Left lobe of liver (tissue), 2 donors: ENCODE results near the gene PCSK6. TPM values are rescaled to one million over a fixed set of nuclear protein-coding genes. Genes with fewer than 3 reads are reported as not detected.
"Not testable (repeated sequence)": the region's sequence is repeated elsewhere in the genome, so short reads cannot be mapped to it uniquely, and the experiment has no call there.

ENCODE experiments used
- ATAC-seq: fragments of 200-7000 bp; cut with Tn5 transposase; one replicate; pipeline ENCODE4 v1.9.1; 2020; ENCODE audit warnings: mild to moderate bottlenecking, moderate library complexity
- DNase-seq: peaks from one replicate; pipeline ENCODE4 v3.0.0-alpha.2; 2020; ENCODE audit warnings: low spot score
- total RNA-seq: library from RNA; stranded (reverse); gene quantifications from one replicate; pipeline ENCODE4 v1.2.1, GENCODE V29; 2021
- donor health status: DM: no; HTN: no; CAD: no; lungs with moderate emphysema.
- donor health status: DM: no; HTN: yes; CAD: no.

Gene PCSK6
- total RNA-seq, 1 donor from 2014 or later = 180 TPM

GRCh38 chr15:101342056-101342455, 147.5 kb downstream of the PCSK6 start:
- DNase-seq = no peak
- ATAC-seq = no peak

- DNase-seq = no peak
- no peak for ATAC-seq
Observed at GRCh38 chr15:101338502-101339057, 150.9 kb downstream of the PCSK6 start.

- no peak for DNase-seq
Observed at GRCh38 chr15:101337976-101338375, 151.5 kb downstream of the PCSK6 start.

DNA sequence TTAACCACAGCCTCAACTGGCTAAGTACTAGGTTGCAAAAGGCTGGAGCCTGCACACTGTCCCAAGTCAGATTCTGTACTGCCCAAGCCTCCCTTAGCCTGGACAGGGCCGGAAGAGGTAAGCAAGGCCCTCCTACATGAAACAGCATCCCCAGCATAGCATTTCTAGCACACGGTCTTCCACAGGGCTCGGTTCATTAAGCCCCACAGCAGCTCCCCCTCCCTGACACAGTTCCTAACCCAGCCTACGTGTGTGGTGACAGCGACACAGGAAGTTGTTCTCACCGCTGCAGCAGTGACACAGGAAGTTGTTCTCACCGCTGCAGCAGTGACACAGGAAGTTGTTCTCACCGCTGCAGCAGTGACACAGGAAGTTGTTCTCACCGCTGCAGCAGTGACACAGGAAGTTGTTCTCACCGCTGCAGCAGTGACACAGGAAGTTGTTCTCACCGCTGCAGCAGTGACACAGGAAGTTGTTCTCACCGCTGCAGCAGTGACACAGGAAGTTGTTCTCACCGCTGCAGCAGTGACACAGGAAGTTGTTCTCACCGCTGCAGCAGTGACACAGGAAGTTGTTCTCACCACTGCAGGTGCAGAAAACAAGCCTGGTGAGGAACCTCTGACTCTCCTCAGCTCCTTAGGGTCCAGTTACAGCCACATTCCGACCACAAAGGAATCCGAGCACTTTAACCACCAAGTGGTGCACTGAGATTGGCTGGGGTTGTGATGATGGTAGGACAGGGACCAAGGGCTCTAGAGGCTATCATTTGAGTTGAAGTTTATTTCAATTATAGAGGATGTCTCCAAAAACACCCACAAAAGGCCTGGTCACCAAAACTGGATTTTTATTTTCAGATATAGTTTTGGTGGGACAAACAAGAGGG, 155.4 kb downstream of the PCSK6 start:
- DNase-seq = not testable (repeated sequence)
- peak; percentile 9 for ATAC-seq

More at GRCh38 chr15:101337976-101338375, 151.5 kb downstream of the PCSK6 start:
- ATAC-seq = no peak

- no peak for DNase-seq
- peak; percentile 5 for ATAC-seq
Observed at GRCh38 chr15:101332061-101332467, 157.4 kb downstream of the PCSK6 start.

DNA sequence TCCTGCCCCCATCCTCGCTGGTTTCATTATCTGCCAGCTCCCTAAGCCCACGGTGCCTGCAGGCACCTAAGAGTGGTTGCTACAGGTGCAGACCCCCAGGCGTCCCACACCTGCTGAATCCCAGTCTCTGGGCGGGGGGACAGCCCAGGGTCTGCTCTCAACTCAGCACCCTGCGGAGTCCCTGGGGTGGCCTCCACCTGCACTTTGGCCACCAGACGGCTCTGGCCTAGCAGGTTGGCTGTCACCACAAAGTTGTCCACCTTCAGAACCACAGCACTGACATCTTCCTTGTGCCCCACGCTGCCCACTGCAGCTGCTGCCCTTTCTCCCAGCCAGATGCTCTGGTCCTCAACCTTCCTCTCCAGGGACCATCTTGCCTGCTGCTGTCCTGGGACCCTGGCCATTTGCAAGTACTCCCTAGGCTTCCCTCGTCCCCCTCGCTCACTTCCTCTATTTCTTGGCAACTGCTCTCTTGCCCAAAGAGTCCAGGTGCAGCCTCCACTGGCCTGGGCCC, 159.6 kb downstream of the PCSK6 start:
- ATAC-seq (no peak), DNase-seq (no peak)

DNA sequence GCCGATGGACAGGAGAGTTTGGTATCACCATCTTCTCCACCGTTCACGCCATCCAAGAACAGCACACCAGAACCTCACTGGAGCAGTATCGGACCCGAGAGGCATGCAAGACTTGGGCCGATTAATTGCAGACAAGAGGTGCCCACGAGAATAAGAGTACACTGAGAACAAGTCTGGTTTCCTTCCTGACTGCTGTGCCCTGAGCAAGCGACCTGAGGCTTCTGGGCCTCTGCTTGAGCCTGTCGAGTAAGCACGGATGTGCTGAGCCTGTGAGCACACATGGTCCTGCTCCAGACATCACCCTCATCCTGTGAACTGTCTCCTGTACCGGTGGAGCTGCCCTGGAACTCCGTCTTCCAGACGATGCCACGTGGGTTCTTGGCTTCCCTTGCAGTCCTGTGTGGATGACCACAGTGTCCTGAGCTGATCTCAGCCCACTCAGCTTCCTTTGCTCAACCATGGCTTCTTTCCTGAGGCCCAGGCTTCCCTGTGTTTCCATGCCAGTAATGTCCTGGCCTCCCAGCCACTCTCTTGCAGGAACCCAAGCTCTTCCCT, 160.1 kb downstream of the PCSK6 start:
- DNase-seq = no peak
- no peak for ATAC-seq

GRCh38 chr15:101328001-101328400, 161.5 kb downstream of the PCSK6 start:
- ATAC-seq (no peak), DNase-seq (no peak)

DNA sequence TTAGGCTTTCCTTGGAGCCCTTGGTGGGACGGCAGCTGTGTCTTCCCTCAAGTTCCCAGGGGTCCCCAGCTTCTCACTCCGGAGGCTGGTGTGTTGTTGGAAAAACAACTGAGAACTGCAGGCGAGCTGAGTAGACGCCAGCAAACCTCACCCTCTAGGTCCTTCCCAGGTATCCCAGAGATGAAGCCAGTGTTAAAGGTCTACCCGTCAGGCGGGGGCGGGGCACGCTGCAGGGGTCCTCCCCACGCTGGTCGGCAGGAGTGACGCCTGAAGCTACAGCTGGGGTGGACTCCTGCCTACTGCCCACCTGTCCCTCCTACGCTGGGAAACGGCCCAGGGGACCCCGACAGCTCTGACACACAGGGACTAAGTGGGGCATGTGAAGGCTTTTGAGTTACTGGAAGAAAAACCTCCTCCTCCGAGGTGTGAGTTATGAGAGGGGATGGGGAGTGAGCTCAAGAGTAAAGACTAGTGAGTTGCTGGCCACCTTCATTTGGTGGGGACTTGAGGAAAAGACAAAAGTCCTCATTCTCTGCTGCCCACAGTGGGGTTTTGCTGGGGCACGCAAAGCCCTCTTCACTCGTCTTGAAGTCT, 162.3 kb downstream of the PCSK6 start:
- DNase-seq (no peak), ATAC-seq (no peak)

- no peak for ATAC-seq
- peak; percentile 44 for DNase-seq
Observed at GRCh38 chr15:101326462-101327146, 162.9 kb downstream of the PCSK6 start.

- ATAC-seq (no peak), DNase-seq (no peak)
Observed at GRCh38 chr15:101326026-101326315, 163.5 kb downstream of the PCSK6 start.

GRCh38 chr15:101325263-101326025, 164.1 kb downstream of the PCSK6 start:
- peak; percentile 84 for ATAC-seq
- DNase-seq = peak; percentile 89

DNA sequence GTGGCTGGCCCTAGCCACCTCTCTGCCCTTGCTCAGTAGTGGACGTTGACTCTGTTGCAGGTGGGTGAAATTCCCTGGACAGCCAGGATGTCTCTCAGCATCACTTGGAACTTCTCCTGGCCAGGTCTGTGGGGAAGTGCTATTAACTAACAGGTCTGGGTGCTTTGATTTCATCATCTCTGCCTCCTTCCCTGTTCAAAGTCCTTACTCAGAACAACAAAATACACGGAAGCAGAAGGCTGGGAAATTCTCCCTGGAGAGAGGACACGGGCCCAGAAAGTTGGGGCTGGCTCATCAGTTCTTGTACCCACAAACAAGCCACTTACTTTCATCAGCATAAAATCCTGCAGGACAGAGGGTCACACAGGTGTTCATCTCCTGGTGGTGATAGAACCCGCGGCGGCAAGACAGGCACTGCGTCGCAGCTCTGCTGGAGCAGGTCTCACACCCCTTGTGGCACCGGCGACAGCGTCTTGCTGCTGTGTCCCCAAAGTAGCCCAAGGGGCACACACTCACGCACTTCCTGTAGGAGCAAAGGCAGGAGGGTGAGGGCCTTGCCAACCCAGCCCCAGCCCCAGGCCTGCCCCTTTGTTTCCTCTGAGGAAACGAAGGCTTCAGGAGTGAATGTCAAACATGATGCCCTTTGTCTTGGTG, 164.9 kb downstream of the PCSK6 start:
- DNase-seq = no peak
- ATAC-seq = peak; percentile 51

GRCh38 chr15:101323793-101324523, 165.5 kb downstream of the PCSK6 start:
- DNase-seq (peak; percentile 40), ATAC-seq (no peak)

DNA sequence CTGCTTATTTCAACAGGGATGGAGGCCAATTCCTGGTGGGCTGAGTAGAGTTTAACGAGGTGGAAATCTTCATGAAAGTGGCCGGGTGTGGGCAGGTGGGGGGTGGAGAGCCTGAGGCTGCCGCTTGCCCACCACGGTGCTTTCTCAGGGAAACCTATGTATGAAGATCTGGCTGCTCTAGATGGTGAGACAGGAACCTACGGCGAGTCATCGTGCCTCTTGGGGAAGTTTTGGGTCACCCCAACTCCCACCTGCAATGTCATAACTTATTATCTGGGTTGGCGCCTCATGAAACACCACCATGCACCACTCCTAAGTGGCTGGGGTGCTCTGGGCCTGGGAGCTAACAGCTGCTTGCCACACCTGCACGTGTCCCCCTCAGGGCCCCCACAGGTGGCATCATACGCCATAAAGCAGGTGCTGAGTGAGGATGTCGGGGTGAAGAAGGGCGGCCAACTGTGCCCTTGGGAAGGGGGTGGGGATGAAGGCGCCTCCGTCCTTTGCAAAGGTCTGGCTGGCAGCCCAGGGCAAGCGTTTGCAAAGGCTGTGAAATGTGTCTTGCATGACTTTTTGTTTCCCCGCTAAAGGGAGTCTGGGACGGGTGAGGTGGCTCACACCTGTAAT, 166.5 kb downstream of the PCSK6 start:
- peak; percentile 43 for DNase-seq
- ATAC-seq = no peak

GRCh38 chr15:101322016-101322695, 167.4 kb downstream of the PCSK6 start:
- DNase-seq (no peak), ATAC-seq (no peak)

- ATAC-seq = no peak
- no peak for DNase-seq
Observed at GRCh38 chr15:101320501-101321052, 168.9 kb downstream of the PCSK6 start.

DNA sequence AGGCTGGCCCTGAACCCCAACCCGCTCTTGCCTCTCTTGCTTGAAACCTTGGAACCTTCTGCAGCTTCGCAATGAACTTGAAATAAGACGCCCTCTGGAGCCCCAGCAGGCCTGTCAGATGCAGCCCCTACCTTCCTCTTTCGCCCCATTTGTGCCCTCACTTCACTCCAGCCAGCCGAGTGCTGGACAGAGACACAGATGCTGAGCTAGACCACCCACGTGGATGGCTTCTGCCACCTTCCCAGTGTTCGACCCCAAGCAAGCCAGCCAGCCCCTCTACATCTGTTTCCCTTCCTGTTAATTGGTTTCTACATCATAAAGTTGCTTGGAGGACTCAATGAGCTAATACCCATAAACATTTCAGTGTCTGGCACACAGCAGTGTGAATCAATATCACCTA, 170.7 kb downstream of the PCSK6 start:
- no peak for DNase-seq
- ATAC-seq = no peak
